Neutrophil (primary cell): ENCODE results near the gene LCN12.

Source experiments
- H3K27ac ChIP-seq: fragments of 200-600 bp; sonication (generic); 2 replicates; pipeline ENCODE4 v1.5.1; 2016; ENCODE audit warnings: mild to moderate bottlenecking, moderate library complexity
- H3K27me3 ChIP-seq: fragments of 200-600 bp; sonication (generic); 2 replicates; pipeline ENCODE4 v1.6.0; 2016; ENCODE audit warnings: mild to moderate bottlenecking
- H3K36me3 ChIP-seq: fragments of 200-600 bp; sonication (generic); 2 replicates; pipeline ENCODE4 v1.5.1; 2017
- H3K4me1 ChIP-seq, 2 experiments: fragments of 200-600 bp in 1 of 2; sonication (generic) in 1 of 2; 1 replicate in 1 of 2; 2 replicates in 1 of 2; pipeline versions ENCODE4 v1.5.1 to v1.6.1; 2013 to 2016; ENCODE audit warnings: low read depth in 1 of 2, low read length in 1 of 2, mild to moderate bottlenecking in 1 of 2, moderate library complexity in 1 of 2; ENCODE audit not compliant: control insufficient read depth in 1 of 2, insufficient read depth in 1 of 2
- H3K4me3 ChIP-seq, 2 experiments: fragments of 200-600 bp in 1 of 2; sonication (generic) in 1 of 2; 1 replicate in 1 of 2; 2 replicates in 1 of 2; pipeline ENCODE4 v1.5.1; 2013 to 2016; ENCODE audit warnings: low read depth in 1 of 2, low read length in 1 of 2, mild to moderate bottlenecking in 1 of 2, moderate library complexity in 1 of 2
- H3K9me3 ChIP-seq: fragments of 200-600 bp; sonication (generic); 2 replicates; pipeline ENCODE4 v1.5.1; 2016
- CTCF ChIP-seq: fragments of 200-600 bp; sonication (generic); IDR thresholded peaks from 2 replicates; pipeline ENCODE4 v1.5.1; 2016; ENCODE audit warnings: antibody characterized with exemption

LCN12 gene

GRCh38 chr9:136953771-136954269 lies 1.7 kb downstream of the LCN12 start:
- Histone ChIP-seq H3K9me3 (no peaks in the 10 kb centered on the region), H3K36me3 (no peaks in the 10 kb centered on the region), H3K4me1 (peaks cover 11 to 16% of the 10 kb centered on the region in 2 experiments), H3K27ac (no peak overlapping the region), H3K27me3 (no peaks in the 10 kb centered on the region), H3K4me3 (no peak overlapping the region)
- no peak for TF ChIP-seq CTCF

GRCh38 chr9:136954270-136955083 lies 2.4 kb downstream of the LCN12 start:
- no peaks in the 10 kb centered on the region for H3K36me3 ChIP-seq
- no peaks in the 10 kb centered on the region for H3K27me3 ChIP-seq
- H3K27ac ChIP-seq: no peak overlapping the region
- H3K9me3 ChIP-seq: no peaks in the 10 kb centered on the region
- no peak for TF ChIP-seq CTCF
- peaks cover 7 to 12% of the 10 kb centered on the region in 2 experiments for H3K4me1 ChIP-seq
- no peak overlapping the region for H3K4me3 ChIP-seq

DNA sequence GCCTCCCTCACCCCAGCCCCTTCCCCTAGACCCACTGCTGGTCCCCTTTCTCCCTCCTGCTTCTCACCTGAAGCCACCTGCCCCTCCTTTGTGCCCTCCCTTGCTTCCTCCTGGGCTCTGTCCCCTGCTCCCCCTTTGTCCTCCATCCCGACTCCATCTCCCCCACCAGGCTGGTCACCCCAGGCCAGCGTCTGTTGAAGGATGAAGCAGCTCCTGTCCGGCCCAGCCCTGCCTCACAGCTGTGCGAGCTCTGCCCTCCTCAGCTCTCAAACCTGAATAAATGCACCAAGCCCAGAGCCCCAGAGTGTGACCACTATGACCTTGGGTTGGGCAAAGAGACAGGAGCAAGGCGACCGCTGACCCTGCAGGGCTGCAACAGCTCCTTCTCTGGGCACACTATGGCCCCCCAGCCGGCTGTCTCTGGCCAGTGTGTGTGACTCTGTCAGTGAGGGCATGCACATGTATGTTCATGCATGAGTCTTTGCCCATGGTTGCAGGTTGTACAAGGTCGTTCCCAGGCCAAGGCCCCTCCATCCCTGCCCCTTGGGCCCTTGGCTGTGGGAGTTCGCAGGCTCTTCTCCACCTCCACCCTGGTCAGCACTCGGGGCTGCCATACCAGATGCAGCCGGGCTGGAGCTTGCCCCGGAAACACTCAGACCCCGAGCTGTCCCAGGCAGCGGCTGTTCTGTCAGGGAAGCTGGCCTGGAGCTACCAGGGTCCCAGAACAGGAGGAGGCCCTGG lies 3.3 kb downstream of the LCN12 start:
- H3K27me3 ChIP-seq: no peaks in the 10 kb centered on the region
- no peak for TF ChIP-seq CTCF

GRCh38 chr9:136955943-136956335 lies 3.9 kb downstream of the LCN12 start:
- no peaks in the 10 kb centered on the region for H3K36me3 ChIP-seq
- no peaks in the 10 kb centered on the region for H3K27me3 ChIP-seq
- no peaks in the 10 kb centered on the region for H3K4me1 ChIP-seq
- H3K9me3 ChIP-seq: no peaks in the 10 kb centered on the region
- H3K4me3 ChIP-seq: no peak overlapping the region
- no peak overlapping the region for H3K27ac ChIP-seq
- no peak for TF ChIP-seq CTCF

More for the DNA sequence above, 3.3 kb downstream of the LCN12 start:
- Histone ChIP-seq H3K9me3 (no peaks in the 10 kb centered on the region), H3K4me3 (no peak overlapping the region), H3K36me3 (no peaks in the 10 kb centered on the region), H3K4me1 (peaks cover 3% of the 10 kb centered on the region in 2 experiments), H3K27ac (no peak overlapping the region)

DNA sequence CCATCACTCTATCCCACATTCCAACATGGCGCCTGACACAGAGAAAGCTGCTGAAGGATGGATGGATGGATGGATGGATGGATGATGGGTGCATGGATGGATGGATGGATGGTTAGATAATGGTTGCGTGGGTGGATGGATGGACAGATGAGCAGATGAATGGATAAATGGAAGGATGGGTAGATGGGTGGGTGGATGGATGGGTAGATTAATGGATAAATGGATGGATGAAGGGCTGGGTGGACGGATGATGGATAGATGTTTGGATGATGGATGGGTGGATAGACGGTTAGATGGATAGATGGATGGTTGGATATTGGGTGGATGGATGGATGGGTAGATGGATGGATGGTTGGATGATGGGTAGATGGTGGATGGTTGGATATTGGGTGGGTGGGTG lies 4.5 kb downstream of the LCN12 start:
- Histone ChIP-seq H3K4me3 (no peak overlapping the region), H3K9me3 (no peaks in the 10 kb centered on the region), H3K36me3 (no peaks in the 10 kb centered on the region), H3K4me1 (no peaks in the 10 kb centered on the region), H3K27me3 (no peaks in the 10 kb centered on the region), H3K27ac (no peak overlapping the region)
- TF ChIP-seq CTCF: no peak
